HT1080 (cell line): ENCODE results near the gene HSD17B2. TPM values are rescaled to one million over a fixed set of nuclear protein-coding genes. Genes with fewer than 3 reads are reported as not detected.

Experiments used
- DNase-seq: peaks from one replicate; pipeline ENCODE4 v3.0.0-alpha.2; 2015; ENCODE audit warnings: low read depth
- total RNA-seq: library from RNA; depleted of rRNA; stranded (reverse); fragments of >200 nt; shearing (Covaris generic); gene quantifications from 2 replicates; pipeline ENCODE4 v1.2.3, GENCODE V29; 2014

The HSD17B2 gene
- total RNA-seq, 1 experiment from 2014 or later, result 2.2 TPM

DNA sequence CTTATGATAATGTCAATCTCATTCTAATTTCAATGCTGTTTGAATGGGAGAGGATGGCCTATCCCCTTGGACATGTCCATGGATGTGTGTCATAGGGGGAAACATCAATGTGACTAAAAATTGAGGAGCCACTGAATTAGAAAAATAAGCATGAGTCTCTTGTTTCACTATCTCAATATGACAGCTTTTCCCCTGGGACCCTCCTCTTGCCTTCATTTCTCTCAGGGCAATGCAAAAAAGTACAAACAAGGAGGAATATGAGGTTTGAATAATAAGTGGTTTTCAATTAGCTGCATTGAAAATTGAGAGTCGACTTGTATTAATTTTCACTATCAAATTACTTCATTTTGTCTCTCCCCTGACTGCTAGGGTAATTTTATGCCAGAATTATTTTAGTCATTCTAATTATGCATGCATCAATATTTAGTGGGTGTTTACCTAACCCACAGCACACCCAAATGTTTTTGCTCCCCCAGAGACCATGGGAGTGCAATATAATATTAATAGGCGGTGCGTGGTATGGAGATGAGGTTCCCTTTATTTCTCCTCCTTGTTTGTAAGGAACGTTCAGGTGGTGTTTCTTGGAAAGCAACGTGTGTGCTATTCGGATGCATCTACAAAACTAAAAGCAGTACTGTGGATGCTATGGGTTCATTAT is 17.0 kb upstream of the HSD17B2 start:
- DNase-seq, result no peak

DNA sequence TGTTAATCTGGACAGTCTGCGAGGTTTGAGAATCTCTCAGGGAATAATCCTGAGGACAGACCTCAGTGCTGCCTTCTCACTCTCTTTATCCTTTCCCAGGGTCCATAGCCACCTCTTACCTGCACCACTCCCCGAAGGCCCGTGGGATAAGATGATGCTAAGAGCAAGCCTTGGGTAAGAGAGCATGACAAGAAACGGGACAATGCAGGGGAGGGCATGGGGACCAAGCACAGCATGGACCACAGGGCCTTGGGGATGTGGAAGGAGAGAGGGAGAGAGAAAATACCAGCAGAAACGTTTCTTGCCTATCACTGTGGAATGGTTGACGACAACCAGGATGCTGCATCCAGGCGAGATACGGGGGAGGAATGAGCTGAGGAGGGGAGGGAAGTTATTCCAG is 15.5 kb upstream of the HSD17B2 start:
- no peak for DNase-seq

DNA sequence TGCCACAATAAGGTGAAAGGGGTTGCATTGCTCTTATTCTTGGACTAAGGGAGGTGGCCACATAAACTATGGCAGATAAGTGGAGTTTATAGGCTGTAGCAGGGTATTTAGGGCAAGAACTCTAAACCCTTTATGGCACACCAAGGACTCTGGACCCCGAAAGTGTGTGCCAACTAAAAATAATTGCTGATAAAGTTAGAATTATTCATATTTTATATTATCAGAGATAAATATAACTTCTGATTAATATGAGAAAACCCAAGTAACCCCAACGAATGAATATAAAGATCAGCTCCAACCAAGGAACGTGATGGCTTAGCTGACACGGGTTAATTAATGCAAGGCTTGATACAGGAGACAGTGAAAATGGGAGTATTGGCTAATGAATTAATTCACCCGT is 15.0 kb upstream of the HSD17B2 start:
- DNase-seq, result no peak

DNA sequence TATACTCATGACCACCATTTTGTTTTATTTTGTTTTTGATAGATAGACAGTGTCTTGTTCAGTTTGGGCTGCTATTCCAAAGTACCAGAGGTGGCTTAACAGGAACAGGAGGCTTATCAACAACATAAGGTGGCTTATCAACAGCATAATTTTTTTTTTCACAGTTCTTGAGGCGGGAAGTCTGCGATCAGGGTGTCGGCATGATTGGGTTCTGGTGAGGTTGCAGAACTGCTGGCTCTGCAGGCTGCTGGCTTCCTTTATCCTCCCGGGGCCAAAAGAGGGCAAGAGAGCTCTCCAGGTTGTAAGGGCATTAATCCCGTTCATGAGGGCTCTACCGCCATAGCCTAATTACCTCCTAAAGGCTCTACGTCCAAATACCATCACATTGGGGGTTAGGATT is 11.8 kb upstream of the HSD17B2 start:
- DNase-seq, result no peak

DNA sequence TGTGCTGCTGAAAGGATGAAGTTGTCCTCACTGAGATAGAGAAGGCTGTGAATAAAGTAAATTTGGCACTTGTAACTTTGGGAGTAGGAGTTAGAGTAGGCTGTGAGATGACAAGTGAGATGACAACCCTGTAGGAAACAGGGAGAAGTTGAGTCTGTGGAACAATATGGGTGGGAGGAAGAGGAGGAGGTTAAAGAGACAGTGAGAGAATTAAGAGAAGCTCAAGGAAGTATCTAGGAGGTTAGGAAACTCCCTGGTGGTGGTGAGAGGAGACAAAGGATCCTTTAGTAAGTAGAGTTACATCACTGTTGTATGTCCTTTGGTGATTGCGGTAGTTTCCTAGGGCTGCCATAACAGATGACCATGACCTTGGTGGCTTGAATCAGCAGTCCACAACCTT is 10.7 kb upstream of the HSD17B2 start:
- DNase-seq, result no peak

DNA sequence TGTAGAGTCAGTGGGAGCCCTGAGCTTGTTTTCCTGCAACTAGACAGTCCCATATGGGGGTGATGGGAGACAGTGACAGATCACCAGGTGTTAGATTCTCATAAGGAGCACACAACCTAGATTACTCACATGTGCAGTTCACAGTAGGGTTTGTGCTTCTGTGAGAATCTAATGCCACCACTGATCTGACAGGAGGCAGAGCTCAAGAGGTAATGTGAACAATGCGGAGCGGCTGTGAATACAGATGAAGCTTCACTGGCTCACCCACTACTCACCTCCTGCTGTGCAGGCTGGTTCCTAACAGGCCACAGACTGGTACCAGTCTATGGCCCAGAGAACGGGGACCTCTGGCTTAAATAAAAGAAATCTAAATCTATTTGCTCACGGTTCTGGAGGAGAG is 10.2 kb upstream of the HSD17B2 start:
- DNase-seq, result no peak

DNA sequence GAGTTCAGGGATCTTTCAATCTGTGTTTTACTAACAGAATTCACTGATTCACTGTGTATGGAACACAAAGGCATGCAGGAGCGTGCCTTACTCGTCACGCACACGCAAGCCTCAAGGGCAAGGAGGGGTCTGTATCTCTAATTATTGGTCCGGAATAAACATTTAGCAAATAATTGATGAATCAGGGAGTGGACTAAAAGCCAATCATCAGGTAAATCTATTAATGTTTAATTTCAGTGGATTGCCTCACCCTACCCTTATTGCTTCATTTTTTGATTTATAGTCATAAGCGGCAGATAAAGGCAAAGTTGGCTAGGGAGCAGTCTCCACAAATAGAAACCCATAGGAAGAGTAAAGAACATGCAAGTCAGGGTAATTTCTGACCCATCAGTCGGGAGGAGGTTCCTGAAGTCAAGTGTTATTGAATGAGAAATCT is 7.4 kb upstream of the HSD17B2 start:
- DNase-seq, result no peak

DNA sequence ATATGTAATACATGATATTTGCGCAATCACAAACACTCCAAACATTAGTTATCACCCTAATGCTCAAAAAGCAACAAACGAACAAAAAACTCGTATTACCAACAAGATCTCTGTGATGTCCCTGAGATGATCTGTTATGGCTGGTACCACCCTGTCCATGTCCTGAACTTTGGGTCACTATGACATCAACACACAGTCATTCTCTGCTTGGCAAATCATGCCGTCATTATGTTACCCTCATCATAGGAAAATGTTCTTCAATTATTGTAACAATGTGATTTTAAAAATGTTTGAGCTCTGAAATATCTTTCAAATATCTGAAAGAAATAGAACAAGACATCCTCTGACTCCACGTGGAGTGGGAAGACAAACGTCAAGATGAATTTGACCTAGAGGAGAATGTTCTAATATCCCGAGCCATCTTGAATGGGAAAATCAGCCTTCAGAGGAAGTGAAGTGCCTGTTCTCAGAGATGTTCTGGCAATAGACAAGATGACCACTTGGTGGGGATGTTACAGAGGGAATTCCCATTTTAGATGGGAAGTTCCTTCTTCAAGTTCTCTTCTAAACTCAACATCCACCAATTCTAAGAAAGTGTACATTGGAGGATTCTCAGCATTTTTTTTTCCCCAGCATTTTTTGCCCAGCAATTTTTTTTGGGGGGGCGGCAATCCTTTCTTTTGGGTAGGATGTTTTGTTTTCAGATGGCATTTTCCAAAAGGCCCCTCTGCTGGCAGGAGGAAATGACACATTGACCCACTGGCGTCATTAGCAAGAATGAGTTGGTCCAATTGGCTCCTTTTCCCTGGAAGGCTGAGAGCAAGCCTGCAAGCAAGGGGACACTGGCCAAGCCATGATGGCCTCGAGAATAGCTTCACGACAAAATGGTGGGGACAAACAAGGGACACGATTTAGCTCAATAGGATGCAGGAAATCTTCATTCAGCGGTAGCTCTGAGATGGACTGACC is 3.7 kb upstream of the HSD17B2 start:
- DNase-seq, result peak; percentile 82

DNA sequence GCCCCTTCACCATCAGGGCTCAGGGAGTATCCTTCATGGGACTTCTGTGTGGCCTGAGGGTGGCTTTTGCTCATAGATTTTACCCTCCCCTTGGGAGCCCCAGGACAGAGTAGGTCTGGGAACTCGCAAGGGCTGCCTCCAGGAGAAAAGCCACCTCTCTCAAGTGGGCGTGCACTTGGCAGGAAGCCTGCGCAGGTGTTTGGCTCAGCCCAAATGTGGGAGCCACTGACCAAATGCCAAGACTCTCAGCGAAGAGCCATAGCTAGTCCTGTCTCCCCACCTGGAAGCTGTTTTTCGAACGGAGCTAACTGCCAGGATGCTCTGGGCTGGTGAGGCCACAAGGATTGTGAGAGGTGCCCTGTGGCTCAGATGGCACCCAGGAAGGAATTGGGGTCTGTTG is 2.0 kb upstream of the HSD17B2 start:
- DNase-seq, result no peak

DNA sequence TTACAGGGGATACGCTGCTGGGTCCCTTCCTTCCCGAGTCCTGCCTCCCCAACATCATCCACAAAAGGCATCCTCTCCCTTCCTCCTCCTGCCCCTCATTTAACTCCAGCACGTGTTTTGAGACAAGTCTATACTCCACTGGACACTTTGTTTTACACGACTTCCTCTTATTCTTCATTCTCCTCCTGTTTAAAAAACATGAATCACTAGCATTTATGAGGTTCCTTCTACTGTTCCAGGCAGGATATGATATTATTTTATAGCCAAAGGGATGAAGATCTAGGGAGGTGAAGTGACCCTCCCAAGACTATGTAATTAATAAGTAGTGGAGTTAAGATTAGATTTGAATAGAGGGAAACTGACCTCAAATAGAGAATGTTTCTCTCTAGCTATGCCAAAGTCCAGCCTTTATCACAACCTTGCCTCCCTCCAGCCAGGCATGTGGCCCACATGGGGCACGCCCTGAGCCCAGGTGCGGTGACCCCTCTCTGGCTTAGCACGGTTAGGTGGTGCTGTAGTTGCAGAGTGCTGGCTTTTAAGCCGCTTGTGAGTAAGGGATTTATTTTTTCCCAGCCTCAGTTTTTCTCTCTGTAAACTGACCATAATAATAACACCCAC is 1.3 kb upstream of the HSD17B2 start:
- no peak for DNase-seq

DNA sequence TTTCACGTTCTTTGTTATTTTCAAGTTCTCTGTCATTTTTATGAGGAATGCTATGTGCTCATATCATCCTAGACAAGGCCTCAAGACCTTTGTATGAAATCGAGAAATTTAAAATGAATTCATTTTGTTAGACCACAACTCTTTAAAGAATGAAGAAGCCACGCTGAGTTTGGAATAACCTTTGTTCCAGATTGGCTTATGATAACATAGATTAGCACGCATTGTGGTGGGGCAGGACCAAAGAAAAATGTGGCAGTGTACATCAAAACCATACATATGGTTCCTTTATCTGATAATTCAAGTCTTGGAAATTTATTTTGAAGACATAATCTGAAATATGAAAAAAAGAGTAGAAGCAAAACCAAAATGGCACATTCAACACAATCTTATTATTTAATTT is 2.2 kb downstream of the HSD17B2 start:
- no peak for DNase-seq

DNA sequence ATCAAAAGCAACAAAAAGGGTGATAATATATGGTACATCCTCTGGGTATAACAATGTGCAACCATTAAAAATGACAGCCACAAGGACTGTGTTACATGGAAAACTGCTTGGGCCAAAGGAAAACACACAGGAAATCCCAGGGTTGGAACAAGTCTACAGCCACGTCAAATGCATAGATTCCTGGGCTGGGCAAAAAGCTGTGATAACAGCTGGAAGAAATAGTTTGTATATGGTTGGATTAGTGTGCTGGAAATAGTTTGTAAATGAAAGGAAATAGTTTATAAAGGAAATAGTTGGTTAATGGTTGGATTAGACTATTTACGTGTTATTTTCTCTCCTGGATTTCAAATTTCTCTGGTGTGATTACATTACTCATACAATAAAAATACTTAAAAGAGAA is 2.6 kb downstream of the HSD17B2 start:
- DNase-seq, result no peak

DNA sequence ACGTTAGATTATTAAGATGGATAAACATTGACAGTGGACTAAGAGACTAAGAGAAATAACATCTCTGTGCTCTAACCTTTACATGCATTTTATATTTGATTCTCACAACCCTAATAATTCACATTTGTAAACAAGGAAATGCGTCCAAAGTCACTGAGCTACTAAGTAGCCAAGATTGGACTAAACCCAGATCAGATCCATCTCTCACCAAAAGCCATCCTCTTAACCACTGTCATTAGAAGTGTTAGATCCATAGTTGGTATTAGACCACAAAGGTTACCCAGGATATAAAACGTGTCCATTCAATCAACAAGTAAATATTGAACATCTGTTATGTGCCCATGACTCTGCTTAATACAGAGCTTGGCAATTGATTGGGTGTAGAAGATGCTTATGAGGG is 5.2 kb downstream of the HSD17B2 start:
- DNase-seq, result no peak

DNA sequence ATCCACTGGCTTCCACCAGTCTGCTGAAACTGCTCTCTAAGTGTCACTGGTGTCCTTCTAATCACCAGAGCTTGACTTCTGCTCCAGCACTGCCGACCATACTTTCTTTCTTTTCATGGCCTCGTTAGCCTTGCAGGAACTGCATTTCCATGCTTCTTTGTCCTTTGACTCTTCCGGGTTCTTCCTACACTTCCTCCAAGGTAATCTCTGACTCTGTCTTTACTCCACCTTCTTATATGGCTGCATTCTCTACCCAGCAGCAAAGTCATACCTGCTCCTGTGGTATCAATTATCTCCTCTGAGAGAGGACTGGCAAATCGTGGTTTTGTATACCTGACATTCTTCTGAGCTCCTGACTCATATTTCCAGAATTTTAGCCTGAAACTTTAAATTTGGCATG is 6.5 kb downstream of the HSD17B2 start:
- no peak for DNase-seq

DNA sequence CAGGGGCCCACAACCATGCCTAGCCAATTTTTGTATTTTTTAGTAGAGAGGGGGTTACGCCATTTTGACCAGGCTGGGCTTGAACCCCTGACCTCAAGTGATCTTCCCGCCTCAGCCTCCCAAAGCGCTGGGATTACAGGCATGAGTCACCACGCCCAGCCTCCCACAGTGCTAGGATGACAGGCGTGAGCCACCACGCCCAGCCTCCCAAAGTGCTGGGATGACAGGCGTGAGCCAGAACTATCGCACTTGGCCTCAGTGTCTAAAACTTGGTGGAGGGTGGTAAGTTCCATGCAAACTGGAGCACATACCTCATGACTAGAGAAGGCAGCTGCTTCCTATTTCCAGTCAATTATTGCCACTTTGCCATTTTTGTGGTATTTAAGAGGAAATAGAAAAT is 7.1 kb downstream of the HSD17B2 start:
- no peak for DNase-seq

DNA sequence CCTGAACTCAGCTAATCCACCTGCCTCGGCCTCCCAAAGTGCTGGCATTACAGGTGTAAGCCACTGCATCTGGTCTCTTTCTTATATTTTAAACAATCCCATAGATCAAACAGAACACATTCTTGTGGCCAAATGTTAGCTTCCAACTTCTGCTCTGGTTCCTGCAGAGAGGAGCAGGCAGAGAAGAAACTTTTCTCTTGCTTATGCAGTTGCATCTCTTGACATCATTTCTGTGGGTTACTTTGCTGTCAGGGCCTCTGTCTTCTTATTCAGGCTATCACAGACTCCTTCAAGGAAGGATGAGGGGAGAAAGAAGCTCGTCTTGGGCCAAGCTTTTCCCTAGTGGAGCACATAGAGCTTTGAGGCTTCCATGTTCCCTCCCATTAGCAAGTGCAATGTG is 7.8 kb downstream of the HSD17B2 start:
- DNase-seq, result no peak

DNA sequence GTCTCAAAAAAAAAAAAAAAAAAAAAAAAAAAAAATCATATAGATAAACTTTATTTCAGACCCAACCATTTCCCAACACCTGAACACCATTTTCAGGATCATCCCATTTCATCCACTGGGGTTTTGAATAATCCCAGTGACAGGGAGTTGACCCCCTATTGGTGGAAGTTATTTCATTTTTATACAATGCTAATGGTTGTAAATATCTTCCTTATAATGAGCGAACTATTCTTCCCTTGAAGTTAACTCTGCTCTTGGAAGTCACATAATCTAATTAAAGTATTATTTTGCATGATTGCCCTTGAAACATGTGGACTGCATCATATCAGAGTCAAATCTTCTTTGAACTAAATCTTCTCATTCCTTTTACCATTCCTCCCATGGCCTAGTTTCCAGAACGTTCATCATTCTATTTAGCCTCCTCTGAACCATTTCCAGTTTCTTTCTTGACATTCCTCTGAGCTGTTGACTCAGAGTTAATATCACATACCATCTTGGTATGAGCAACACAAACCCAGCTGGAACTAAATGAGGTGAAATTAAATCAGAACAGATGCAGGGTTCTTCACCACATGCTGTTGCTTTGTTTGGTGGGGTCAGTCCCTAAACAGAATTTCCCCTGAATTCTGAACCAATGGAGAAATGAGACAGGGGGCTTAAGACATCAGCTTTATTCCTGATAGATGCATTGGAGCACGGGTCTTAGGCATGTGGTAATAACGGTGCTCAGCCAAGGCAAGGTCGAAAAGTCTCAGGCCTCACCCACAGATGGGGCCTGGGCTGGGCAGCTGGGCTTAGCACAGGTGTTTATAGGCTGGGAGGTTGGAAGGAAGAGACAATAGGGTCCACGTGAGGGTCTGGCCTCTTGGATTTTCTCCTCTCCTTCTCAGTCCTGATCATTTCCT is 8.9 kb downstream of the HSD17B2 start:
- DNase-seq, result peak; percentile 41

DNA sequence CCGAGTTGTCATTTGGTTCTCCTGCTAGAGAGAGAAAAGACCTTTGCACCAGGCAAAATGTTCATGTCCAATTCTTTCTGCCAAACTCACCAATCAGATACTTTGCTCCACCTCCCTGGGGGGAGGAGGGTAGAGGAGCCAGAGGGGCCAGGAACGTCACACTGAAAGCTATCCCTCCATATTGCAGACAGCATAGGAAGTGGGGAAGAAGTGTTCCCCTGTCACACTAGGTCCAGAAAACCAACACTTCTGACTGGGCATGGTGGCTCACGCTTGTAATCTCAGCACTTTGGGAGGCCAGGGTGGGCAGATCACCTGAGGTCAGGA is 9.5 kb downstream of the HSD17B2 start:
- peak; percentile 33 for DNase-seq

DNA sequence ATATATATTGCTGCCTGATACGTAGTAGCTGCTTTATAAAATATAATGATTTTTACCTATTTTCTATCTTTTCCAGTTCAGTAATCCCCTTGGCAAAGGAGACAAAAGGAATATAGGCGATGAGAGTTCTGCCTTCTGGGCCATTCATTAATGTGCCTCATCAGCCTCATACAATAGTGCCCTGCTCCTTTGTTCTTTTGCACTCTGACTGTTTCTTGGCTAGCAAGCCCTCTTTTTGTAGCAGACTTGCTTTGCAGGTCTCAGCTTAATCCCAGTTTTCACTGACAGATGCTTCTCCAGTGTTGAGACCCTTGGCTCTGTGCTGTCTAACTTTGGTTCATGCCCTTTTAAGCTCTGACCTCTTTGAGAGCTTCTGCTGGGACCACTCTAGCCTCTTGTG is 10.4 kb downstream of the HSD17B2 start:
- no peak for DNase-seq

DNA sequence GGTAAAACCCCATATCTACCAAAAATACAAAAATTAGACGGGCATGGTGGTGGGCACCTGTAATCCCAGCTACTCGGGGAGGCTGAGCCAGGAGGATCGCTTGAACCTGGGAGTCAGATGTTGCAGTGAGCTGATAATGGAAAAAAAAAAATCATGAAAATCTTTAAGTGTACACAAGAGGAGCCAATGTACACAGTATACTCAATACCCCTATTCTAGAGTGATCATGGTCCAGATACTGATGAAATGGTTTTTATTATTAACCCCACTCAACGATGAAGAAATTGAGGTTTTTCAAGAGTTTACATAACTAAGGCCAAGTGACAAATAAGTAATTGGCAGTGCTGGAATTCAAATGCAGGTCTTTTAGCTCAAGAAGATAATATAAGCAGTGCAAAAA is 11.5 kb downstream of the HSD17B2 start:
- no peak for DNase-seq

DNA sequence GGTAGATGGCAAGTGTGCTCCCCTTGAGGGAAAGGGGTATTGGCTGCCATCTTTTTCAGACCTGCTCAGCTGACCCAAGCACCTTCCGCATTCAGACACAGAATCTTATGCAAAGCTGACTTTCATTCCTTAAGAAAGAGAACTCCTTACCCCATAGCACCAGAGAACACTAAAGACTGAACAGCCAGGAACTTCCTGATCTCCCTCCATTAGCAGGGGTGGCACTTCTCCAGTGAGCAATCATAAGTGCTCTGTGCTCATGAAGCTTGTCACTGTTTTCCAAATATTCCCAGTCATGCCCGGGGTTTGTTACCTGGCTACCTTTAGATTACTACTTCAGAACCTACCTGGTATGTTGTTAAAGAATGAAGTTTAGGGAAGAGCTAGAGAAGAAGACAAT is 11.9 kb downstream of the HSD17B2 start:
- no peak for DNase-seq
